ENCODE results near the gene MIB1.
"Not testable (repeated sequence)": the region's sequence is repeated elsewhere in the genome, so short reads cannot be mapped to it uniquely, and the experiment has no call there.

Gene MIB1

DNA sequence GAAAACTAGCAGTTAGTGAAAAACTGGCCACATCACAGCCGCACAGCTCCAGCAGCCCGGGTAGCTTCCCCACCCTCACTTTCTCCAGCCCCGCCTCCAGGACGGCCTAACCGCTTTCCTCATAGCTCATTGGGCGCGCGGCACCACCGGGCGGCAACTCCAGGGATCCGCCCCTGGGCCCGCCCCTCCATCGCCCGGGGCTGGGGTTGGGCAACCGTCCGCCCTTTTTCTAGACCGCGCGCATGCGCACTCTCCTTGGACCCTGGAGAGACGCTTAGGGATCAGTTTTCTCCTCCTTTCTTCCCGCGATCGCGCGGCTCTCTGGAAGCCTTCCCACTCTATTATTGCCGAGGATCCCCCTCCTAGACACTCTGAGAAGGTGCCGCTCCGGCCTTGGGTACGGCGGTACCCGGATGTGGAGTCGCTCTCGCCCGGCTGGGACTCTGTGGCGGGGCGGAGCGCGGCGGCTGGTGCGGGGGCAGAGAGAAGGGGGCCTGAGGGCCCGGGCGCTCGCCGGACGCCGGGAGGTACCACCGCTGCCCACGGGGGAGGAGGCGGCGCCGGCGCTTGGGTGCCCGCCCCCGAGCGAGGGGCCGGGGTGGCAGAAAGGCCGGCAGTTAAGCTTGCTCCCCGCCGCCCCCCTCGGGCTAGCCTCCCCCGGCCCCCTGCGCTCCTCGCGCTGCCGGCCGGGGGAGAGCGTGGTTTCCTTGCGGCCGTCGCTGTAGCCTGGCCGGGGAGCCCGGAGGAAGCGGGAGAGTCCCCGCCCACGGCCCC lies at the start of gene MIB1:
Gene MIB1, plus strand, starts transcription at position 255 of the 774 bp plus-strand sequence. CDS start 792 bp downstream, outside the sequence.
- Mint-ChIP-seq H3K27me3 (no peaks in the 10 kb centered on the region), H3K9me3 (ENCODE audit: low read depth) (peaks cover 8% of the 10 kb centered on the region), H3K36me3 (peaks cover 5% of the 10 kb centered on the region), H3K27ac (peak within 1 kb of the TSS; percentile 94), H3K4me3 (peak within 1 kb of the TSS; percentile 93), H3K4me1 (ENCODE audit: low read depth) (peaks cover 36% of the 10 kb centered on the region)

DNA sequence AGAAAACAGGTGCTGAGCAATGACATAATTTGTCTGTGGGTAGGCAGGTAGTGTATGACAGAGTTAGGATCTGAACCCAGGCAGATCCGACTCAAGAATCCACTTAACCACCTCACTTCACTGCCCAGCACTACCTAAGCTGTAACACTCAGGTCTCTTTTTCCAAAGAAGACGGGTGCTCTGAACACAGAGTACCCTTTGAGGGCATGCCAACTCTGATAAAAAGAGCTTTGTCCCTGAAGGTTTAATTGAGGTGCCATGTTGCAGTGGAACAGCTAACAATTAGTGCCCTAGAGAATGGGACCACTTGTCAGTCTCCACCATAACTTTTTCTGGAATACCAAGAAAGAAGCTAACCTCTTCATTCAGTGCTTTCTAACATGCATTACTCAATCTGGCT lies 47.3 kb upstream of the MIB1 start:
- Mint-ChIP-seq H3K9me3 (ENCODE audit: low read depth) (peaks cover 3% of the 10 kb centered on the region), H3K27me3 (no peaks in the 10 kb centered on the region), H3K4me1 (ENCODE audit: low read depth) (peaks cover 10% of the 10 kb centered on the region), H3K36me3 (peaks cover 32% of the 10 kb centered on the region), H3K27ac (no peak overlapping the region), H3K4me3 (no peak overlapping the region)

DNA sequence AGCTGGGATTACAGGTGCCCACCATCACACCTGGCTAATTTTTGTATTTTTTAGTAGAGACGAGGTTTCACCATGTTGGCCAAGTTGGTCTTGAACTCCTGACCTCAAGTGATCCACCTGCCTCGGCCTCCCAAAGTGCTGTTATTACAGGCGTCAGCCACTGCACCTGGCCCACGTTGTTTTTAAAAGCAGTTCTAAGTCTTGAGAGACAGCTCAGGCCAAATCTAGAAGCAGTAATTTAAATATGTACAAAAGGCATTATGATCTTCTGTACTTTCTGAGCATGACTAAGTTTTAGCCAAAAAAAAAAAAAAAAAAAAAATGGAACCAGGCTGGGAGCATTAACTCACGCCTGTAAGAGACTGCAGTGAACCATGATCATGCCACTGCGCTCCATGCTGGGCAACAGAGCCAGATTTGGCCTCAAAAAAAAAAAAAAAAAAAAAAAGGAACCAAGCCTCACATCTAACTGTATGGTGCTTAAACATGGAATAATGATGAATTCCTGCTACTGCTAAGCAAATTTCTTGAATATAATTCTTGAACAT lies 40.0 kb upstream of the MIB1 start:
- H3K36me3 Mint-ChIP-seq = peaks cover 5% of the 10 kb centered on the region
- H3K27me3 Mint-ChIP-seq = no peaks in the 10 kb centered on the region
- H3K4me3 Mint-ChIP-seq = no peak overlapping the region
- no peak overlapping the region for H3K27ac Mint-ChIP-seq
- no peaks in the 10 kb centered on the region for H3K9me3 Mint-ChIP-seq (ENCODE audit: low read depth)
- H3K4me1 Mint-ChIP-seq (ENCODE audit: low read depth) = peaks cover 26% of the 10 kb centered on the region

DNA sequence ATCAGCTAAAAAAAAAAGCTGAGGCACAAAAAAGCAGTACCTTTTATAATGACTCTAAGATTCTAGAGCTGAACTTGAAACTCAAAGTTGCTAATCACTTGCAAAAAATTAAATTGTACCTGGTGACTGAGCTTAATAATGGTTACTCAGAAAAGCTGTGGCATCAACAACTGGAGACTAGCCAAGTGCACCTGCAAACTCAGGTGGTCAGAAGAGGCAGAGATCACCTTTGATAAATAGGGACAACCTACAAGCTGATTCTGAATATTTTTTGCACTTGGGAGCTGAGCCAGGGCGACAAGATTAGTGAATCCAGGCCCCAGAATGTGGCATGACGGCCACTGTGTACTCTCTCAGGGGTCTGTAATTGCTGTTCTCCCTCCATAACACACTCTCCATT lies 39.0 kb upstream of the MIB1 start:
- Mint-ChIP-seq H3K9me3 (ENCODE audit: low read depth) (no peaks in the 10 kb centered on the region), H3K4me1 (ENCODE audit: low read depth) (peaks cover 28% of the 10 kb centered on the region), H3K27ac (no peak overlapping the region), H3K27me3 (no peaks in the 10 kb centered on the region), H3K4me3 (no peak overlapping the region), H3K36me3 (peaks cover 5% of the 10 kb centered on the region)

DNA sequence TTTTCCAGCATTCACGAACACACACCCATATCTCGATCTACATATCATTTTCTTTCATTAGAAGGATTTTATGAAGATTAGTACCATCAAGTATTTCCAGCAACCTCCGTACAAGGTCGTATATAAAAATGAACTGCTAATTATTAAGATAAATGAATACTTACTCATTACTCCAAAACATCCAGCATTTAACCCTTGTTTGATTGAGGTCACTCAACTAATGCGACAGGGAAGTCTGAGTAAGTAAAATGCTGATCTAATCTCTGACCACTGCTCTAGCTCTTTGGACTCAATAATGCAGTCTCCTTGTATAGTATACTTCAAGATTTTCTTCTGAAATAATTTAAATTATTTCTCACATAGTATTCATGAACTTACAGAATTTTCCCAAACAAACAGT lies 38.0 kb upstream of the MIB1 start:
- no peaks in the 10 kb centered on the region for H3K9me3 Mint-ChIP-seq (ENCODE audit: low read depth)
- peaks cover 5% of the 10 kb centered on the region for H3K36me3 Mint-ChIP-seq
- H3K27ac Mint-ChIP-seq = peak overlapping the region; percentile 41
- no peaks in the 10 kb centered on the region for H3K27me3 Mint-ChIP-seq
- H3K4me3 Mint-ChIP-seq = peak overlapping the region; percentile 94
- H3K4me1 Mint-ChIP-seq (ENCODE audit: low read depth) = peaks cover 28% of the 10 kb centered on the region

DNA sequence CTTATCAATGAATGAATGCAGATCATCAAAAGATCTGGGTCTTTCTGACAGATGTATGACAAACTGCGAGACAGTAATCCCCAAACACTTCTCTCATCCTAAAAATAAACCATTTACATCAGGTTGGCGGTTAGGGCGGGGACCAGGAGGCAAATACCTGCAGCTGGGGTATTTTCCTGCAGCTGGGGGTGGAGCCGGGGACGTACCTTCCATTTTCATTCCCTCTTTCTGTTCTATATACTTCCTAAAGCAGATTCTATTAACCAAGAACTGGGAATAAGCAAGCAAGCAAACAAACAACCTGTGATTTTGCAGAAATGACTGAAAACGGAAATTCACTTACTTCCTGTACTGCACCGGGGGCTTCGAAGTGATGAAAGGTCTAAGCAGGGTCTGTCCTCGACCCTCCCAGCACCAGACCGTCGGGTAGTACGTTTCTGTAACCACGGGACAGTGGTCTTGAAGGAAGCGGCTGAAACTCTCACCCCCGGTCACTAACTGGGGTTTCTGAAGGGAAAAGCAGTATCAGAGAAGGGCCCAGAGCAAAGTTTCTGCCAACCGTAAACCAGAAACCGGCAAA lies 37.3 kb upstream of the MIB1 start:
- Mint-ChIP-seq H3K4me1 (ENCODE audit: low read depth) (peaks cover 28% of the 10 kb centered on the region), H3K4me3 (peak overlapping the region; percentile 94), H3K9me3 (ENCODE audit: low read depth) (no peaks in the 10 kb centered on the region), H3K36me3 (peaks cover 2% of the 10 kb centered on the region), H3K27me3 (no peaks in the 10 kb centered on the region), H3K27ac (peak overlapping the region; percentile 89)

DNA sequence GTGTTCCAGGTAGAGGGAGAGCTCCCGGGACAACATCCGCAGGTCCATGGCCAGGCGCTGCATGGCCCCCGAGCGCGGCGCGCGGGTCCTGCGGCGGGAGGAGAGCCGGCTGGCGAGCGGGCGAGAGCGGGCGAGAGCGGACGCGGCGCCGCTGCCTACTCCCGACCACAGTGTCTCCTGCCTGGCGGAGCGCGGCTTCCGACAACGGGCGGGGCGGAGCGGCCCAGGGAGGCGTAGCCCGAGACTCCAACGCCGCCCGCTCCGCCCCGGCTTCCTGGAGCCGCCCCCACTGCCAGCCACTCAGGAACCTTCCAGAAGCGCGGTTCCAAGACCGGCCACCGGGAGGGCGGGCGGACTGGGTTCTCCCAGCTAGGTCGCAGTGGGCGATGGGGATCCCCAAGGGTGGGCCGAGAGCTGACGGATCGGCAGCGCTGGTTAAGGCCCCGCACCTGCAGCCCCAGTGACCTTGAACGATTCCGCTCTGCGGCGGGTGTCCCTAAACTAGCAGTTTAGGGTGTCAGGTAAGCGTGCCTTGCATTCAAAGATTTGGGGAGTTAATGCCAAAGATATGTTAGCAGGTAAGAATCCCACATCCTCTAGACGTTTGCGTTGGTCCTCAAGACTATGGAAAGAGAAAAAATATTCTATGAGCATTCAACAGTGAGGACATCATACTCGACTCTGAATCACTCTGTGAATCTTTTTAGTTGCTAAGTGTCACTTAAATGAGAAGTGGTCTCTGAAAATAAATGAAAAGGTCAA lies 35.8 kb upstream of the MIB1 start, which contains the start of gene ABHD3:
Gene ABHD3, minus strand, starts transcription at position 172 of the 762 bp plus-strand sequence. Its CDS starts 109 bp downstream, at position 63.
- Mint-ChIP-seq H3K9me3 (ENCODE audit: low read depth) (no peaks in the 10 kb centered on the region), H3K27ac (peak within 1 kb of the TSS; percentile 89), H3K36me3 (peaks cover 2% of the 10 kb centered on the region), H3K27me3 (no peaks in the 10 kb centered on the region), H3K4me3 (peak within 1 kb of the TSS; percentile 94), H3K4me1 (ENCODE audit: low read depth) (peaks cover 31% of the 10 kb centered on the region)

DNA sequence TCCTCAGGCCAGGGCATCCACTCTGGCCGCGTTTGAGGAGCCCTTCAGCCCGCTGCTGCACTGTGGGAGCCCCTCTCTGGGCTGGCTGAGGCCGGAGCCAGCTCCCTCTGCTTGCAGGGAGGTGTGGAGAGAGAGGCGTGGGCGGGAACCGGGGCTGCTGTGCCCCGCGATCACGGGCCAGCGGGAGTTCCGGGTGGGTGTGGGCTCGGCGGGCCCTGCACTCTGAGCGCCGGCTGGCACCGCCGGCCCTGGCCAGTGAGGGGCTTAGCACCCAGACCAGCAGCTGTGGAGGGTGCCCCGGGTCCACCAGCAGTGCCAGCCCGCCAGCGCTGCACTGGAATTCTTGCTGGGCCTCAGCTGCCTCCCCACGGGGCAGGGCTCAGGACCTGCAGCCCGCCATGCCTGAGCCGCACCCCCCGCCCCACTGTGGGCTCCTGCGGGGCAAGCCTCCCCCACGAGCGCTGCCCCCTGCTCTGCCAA lies 34.2 kb upstream of the MIB1 start:
- Mint-ChIP-seq H3K27ac (no peak overlapping the region), H3K36me3 (no peaks in the 10 kb centered on the region), H3K4me1 (ENCODE audit: low read depth) (peaks cover 30% of the 10 kb centered on the region), H3K9me3 (ENCODE audit: low read depth) (no peaks in the 10 kb centered on the region), H3K27me3 (no peaks in the 10 kb centered on the region), H3K4me3 (no peak overlapping the region)

DNA sequence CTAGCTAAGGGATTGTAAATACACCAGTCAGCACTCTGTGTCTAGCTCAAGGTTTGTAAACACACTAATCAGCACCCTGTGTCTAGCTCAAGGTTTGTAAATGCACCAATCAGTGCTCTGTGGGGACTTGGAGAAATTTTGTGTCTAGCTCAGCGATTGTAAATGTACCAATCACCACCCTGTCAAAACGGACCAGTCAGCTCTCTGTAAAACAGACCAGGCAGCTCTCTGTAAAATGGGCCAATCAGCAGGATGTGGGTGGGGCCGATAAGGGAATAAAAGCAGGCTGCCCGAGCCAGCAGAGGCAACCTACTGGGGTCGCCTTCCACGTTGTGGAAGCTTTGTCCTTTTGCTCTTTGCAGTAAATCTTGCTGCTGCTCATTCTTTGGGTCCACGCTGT lies 33.5 kb upstream of the MIB1 start:
- H3K27ac Mint-ChIP-seq; H3K36me3 Mint-ChIP-seq; H3K27me3 Mint-ChIP-seq; H3K4me3 Mint-ChIP-seq; H3K9me3 Mint-ChIP-seq (ENCODE audit: low read depth): not testable (repeated sequence)
- peaks cover 30% of the 10 kb centered on the region for H3K4me1 Mint-ChIP-seq (ENCODE audit: low read depth)

DNA sequence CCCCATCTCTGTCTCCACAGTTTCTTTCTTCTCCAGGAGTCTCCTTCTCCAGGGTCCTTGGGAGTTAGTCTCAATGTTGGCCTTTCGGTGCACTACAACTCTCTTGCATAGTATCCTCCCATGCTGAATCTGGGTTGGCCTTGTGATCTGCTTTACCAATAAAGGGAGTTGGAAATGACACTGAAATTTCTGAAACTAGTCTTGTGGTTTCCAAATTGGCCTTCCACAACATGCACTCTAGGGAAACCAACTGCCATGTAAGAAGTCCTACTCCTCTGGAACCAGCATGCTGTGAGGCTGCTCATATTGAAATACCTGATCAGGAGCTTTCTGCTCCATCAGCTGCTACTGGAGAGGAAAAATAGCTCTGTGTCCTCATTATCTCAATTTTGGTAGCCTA lies 26.1 kb upstream of the MIB1 start:
- Mint-ChIP-seq H3K27me3 (no peaks in the 10 kb centered on the region), H3K4me1 (ENCODE audit: low read depth) (peaks cover 2% of the 10 kb centered on the region), H3K36me3 (peaks cover 9% of the 10 kb centered on the region), H3K4me3 (no peak overlapping the region), H3K27ac (no peak overlapping the region), H3K9me3 (ENCODE audit: low read depth) (peaks cover 18% of the 10 kb centered on the region)

DNA sequence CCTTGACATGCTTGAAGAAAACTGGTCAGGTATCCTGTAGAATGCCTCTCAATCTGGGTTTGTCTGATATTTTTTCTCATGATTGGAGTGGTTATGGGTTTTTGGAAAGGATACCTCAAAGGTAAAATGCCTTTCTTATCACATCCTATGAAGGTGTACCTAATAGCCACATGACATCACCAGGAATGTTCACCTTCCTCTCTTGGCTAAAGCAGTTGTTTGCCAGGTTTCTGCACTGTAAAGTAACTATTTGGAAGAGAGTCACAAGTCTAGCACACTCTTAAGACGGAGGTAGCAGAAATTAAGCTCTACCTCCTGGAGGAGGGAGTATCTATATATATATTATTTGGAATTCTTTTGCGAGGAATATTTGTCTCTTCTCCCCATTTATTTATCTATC lies 17.9 kb upstream of the MIB1 start:
- Mint-ChIP-seq H3K4me1 (ENCODE audit: low read depth) (no peaks in the 10 kb centered on the region), H3K36me3 (no peaks in the 10 kb centered on the region), H3K27ac (no peak overlapping the region), H3K4me3 (no peak overlapping the region), H3K9me3 (ENCODE audit: low read depth) (peaks cover 2% of the 10 kb centered on the region), H3K27me3 (no peaks in the 10 kb centered on the region)

DNA sequence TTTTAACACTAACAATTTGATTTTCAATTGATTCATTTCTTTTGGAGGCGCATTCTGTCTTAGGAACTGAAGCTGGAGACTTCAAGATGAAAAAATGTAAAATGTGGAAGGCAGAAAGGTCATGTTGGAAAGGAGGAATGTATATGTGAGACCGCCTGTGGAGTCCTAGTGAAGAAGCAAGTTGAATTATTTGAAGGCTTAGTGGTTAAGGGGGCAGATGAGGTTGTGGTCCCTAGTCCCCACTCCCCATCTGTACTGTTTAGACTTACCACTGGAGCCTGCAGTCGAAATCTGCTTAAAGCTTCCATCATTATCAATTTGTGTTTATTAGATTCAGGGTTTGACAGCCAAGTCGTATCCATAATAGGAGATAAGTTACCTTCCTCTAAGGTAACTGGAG lies 15.4 kb upstream of the MIB1 start:
- Mint-ChIP-seq H3K4me1 (ENCODE audit: low read depth) (no peaks in the 10 kb centered on the region), H3K27me3 (no peaks in the 10 kb centered on the region), H3K4me3 (no peak overlapping the region), H3K36me3 (no peaks in the 10 kb centered on the region), H3K27ac (no peak overlapping the region), H3K9me3 (ENCODE audit: low read depth) (no peaks in the 10 kb centered on the region)

DNA sequence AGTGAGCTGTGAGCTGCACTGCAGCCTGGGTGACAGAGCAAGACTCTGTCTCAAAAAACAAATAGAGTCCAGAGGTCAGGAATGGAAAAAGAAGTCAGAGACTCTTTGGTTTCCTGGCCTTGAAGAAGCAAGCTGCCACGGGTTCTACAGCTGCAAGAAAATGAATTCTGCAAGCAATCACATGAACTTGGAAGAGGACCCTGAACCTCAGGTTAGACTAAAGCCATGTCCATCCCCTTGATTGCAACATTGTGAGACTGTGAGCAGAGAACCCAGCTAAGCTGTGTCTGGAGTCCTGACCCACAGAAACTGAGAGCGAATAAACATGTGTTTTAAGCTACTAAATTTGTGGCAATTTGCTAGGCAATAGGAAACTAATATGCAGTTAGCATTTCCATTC lies 12.9 kb upstream of the MIB1 start:
- H3K36me3 Mint-ChIP-seq = peaks cover 2% of the 10 kb centered on the region
- H3K9me3 Mint-ChIP-seq (ENCODE audit: low read depth) = no peaks in the 10 kb centered on the region
- H3K4me1 Mint-ChIP-seq (ENCODE audit: low read depth) = no peaks in the 10 kb centered on the region
- H3K4me3 Mint-ChIP-seq = no peak overlapping the region
- H3K27ac Mint-ChIP-seq = no peak overlapping the region
- H3K27me3 Mint-ChIP-seq = no peaks in the 10 kb centered on the region

DNA sequence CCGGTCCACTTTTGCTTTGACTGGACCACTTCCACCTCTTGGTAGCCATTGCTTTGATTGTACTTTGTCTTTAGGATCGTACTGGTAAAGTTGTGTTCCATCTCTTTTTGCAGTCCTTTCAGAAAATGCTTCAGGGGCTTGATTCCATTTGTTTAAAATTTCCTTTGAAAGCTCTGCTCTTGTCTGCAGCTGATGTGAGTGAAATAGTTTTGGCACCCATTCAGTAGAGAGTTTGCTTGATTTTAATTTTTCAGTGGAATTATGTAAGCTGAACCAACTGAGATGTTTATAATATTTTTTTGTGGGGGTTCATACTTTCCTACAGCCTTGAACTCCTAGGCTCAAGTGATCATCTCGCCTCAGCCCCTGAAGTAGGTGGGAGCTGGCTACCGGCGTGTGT lies 7.6 kb upstream of the MIB1 start:
- Mint-ChIP-seq H3K27ac (no peak overlapping the region), H3K27me3 (no peaks in the 10 kb centered on the region), H3K4me1 (ENCODE audit: low read depth) (no peaks in the 10 kb centered on the region), H3K36me3 (peaks cover 7% of the 10 kb centered on the region), H3K9me3 (ENCODE audit: low read depth) (peaks cover 8% of the 10 kb centered on the region), H3K4me3 (no peak overlapping the region)
